ENCODE measurements around the gene BST2. TPM values are rescaled to one million over a fixed set of nuclear protein-coding genes. Genes with fewer than 3 reads are reported as not detected.

Gene BST2
- total and polyA plus RNA-seq, 5 donors from 2014 or later: 45.6 to 175 (median 157) TPM

- H3K27me3 ChIP-seq (ENCODE audit: control insufficient read depth, insufficient read depth, low read length): no peaks in the 10 kb centered on the region
- H3K27ac ChIP-seq (ENCODE audit: insufficient read depth, low read length, poor library complexity, severe bottlenecking): no peak overlapping the region
- H3K36me3 Mint-ChIP-seq: no peaks in the 10 kb centered on the region
- H3K27ac Mint-ChIP-seq: no peak overlapping the region
- H3K4me3 ChIP-seq (ENCODE audit: low read depth, low read length): no peak overlapping the region
- H3K9me3 Mint-ChIP-seq: peaks cover 0 to 1% (median 0%) of the 10 kb centered on the region in 7 donors
- ATAC-seq (ENCODE audit: low read depth in 2 of 2): no peak
- peaks cover 12% of the 10 kb centered on the region for H3K27me3 Mint-ChIP-seq
- DNase-seq: no peak
- H3K36me3 ChIP-seq (ENCODE audit: control insufficient read depth, insufficient read depth, low read length): no peaks in the 10 kb centered on the region
- no peaks in the 10 kb centered on the region for H3K4me1 ChIP-seq (ENCODE audit: control insufficient read depth, insufficient read depth, low read length, poor library complexity, severe bottlenecking)
- H3K4me1 Mint-ChIP-seq: peaks cover 0 to 2% (median 0%) of the 10 kb centered on the region in 4 donors
- H3K9me3 ChIP-seq (ENCODE audit: control insufficient read depth in 2 of 2, low read length in 2 of 2): no peaks in the 10 kb centered on the region
- H3K4me3 Mint-ChIP-seq: no peak overlapping the region
Observed at GRCh38 chr19:17358395-17358794, 47.0 kb downstream of the BST2 start.

- Histone ChIP-seq H3K9me3 (ENCODE audit: control insufficient read depth in 2 of 2, low read length in 2 of 2) (no peaks in the 10 kb centered on the region), H3K36me3 (ENCODE audit: control insufficient read depth, insufficient read depth, low read length) (no peaks in the 10 kb centered on the region), H3K4me3 (ENCODE audit: low read depth, low read length) (no peak overlapping the region), H3K27ac (ENCODE audit: insufficient read depth, low read length, poor library complexity, severe bottlenecking) (no peak overlapping the region), H3K4me1 (ENCODE audit: control insufficient read depth, insufficient read depth, low read length, poor library complexity, severe bottlenecking) (no peaks in the 10 kb centered on the region), H3K27me3 (ENCODE audit: control insufficient read depth, insufficient read depth, low read length) (no peaks in the 10 kb centered on the region)
- Mint-ChIP-seq H3K27me3 (peaks cover 15% of the 10 kb centered on the region), H3K4me3 (no peak overlapping the region), H3K4me1 (peaks cover 0 to 2% (median 0%) of the 10 kb centered on the region in 4 donors), H3K36me3 (no peaks in the 10 kb centered on the region), H3K27ac (no peak overlapping the region), H3K9me3 (peaks cover 0 to 1% (median 0%) of the 10 kb centered on the region in 7 donors)
- no peak for ATAC-seq (ENCODE audit: low read depth in 2 of 2)
- DNase-seq: no peak
Observed at GRCh38 chr19:17357724-17358123, 47.7 kb downstream of the BST2 start.

DNA sequence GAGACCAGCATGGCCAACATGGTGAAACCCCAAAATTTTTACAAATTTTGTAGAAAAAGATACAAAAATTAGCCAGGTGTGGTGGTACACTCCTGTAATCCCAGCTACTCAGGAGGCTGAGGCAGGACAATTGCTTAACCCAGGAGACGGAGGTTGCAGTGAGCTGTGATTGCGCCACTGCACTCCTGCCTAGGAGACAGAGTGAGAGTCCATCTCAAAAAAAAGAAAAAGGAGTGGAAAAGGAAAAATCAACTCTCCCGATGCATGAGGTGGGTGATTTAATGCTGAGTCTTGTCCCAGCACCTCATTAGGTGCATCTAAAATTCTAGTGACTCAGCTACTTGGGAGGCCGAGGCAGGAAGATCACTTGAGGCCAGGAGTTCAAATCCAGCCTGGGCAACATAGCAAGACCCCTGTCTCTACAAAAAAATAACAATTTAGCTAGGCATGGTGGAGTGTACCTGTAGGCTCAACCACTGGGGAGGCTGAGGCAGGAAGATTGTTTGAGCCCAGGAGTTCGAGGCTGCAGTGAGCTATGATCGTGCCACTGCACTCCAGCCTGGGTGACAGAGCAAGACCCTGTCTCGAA is 48.3 kb downstream of the BST2 start:
- no peaks in the 10 kb centered on the region for H3K36me3 ChIP-seq (ENCODE audit: control insufficient read depth, insufficient read depth, low read length)
- Mint-ChIP-seq H3K27ac (no peak overlapping the region), H3K4me3 (no peak overlapping the region), H3K36me3 (no peaks in the 10 kb centered on the region), H3K4me1 (no peaks in the 10 kb centered on the region), H3K27me3 (peaks cover 13% of the 10 kb centered on the region), H3K9me3 (peaks cover 0 to 1% (median 0%) of the 10 kb centered on the region in 7 donors)
- no peaks in the 10 kb centered on the region for H3K4me1 ChIP-seq (ENCODE audit: control insufficient read depth, insufficient read depth, low read length, poor library complexity, severe bottlenecking)
- H3K9me3 ChIP-seq (ENCODE audit: control insufficient read depth in 2 of 2, low read length in 2 of 2): no peaks in the 10 kb centered on the region
- DNase-seq (no peak), ATAC-seq (ENCODE audit: low read depth in 2 of 2) (no peak)
- no peak overlapping the region for H3K27ac ChIP-seq (ENCODE audit: insufficient read depth, low read length, poor library complexity, severe bottlenecking)
- no peak overlapping the region for H3K4me3 ChIP-seq (ENCODE audit: low read depth, low read length)
- no peaks in the 10 kb centered on the region for H3K27me3 ChIP-seq (ENCODE audit: control insufficient read depth, insufficient read depth, low read length)

GRCh38 chr19:17353386-17353785 is 52.0 kb downstream of the BST2 start:
- Histone ChIP-seq H3K4me3 (ENCODE audit: low read depth, low read length) (no peak overlapping the region), H3K4me1 (ENCODE audit: control insufficient read depth, insufficient read depth, low read length, poor library complexity, severe bottlenecking) (no peaks in the 10 kb centered on the region), H3K27ac (ENCODE audit: insufficient read depth, low read length, poor library complexity, severe bottlenecking) (no peak overlapping the region), H3K36me3 (ENCODE audit: control insufficient read depth, insufficient read depth, low read length) (no peaks in the 10 kb centered on the region), H3K27me3 (ENCODE audit: control insufficient read depth, insufficient read depth, low read length) (no peaks in the 10 kb centered on the region), H3K9me3 (ENCODE audit: control insufficient read depth in 2 of 2, low read length in 2 of 2) (no peaks in the 10 kb centered on the region)
- no peak overlapping the region for H3K4me3 Mint-ChIP-seq
- no peaks in the 10 kb centered on the region for H3K36me3 Mint-ChIP-seq
- peaks cover 0 to 4% (median 0%) of the 10 kb centered on the region in 4 donors for H3K4me1 Mint-ChIP-seq
- peaks cover 0 to 1% (median 0%) of the 10 kb centered on the region in 7 donors for H3K9me3 Mint-ChIP-seq
- H3K27me3 Mint-ChIP-seq: peaks cover 22% of the 10 kb centered on the region
- DNase-seq (no peak), ATAC-seq (ENCODE audit: low read depth in 2 of 2) (no peak)
- no peak overlapping the region for H3K27ac Mint-ChIP-seq

Other genes starting within 250 kb of the BST2 start
- 27.1 TPM for gene USE1, start 190.3 kb downstream of the BST2 start, total RNA-seq
- gene USE1, start 190.3 kb downstream of the BST2 start, polyA plus RNA-seq: 10 to 100 TPM; 43.9 to 53.7 (median 50.1) TPM
- 23.3 TPM for gene OCEL1, start 179.4 kb downstream of the BST2 start, total RNA-seq
- gene OCEL1, start 179.4 kb downstream of the BST2 start, polyA plus RNA-seq: 10 to 100 TPM; 34.0 to 51.0 (median 47.1) TPM
- 0.52 TPM for gene NR2F6, start 159.7 kb downstream of the BST2 start, total RNA-seq
- gene NR2F6, start 159.7 kb downstream of the BST2 start, polyA plus RNA-seq: 1 to 10 TPM in 2 of 4 donors, under 1 TPM in 2; 0.81 to 3.2 (median 1.5) TPM
- gene USHBP1, start 140.9 kb downstream of the BST2 start, total RNA-seq: not detected
- gene USHBP1, start 140.9 kb downstream of the BST2 start, polyA plus RNA-seq: not detected
- gene BABAM1, start 138.2 kb downstream of the BST2 start, total RNA-seq: 82.3 TPM
- 100 to 1,000 TPM; 111 to 140 (median 124) TPM for gene BABAM1, start 138.2 kb downstream of the BST2 start, polyA plus RNA-seq
- gene ANKLE1, start 123.7 kb downstream of the BST2 start, total RNA-seq: 1.8 TPM
- gene ANKLE1, start 123.7 kb downstream of the BST2 start, polyA plus RNA-seq: 1 to 10 TPM in 2 of 4 donors, under 1 TPM in 2; 0.15 to 1.0 (median 0.96) TPM
- gene ABHD8, start 102.2 kb downstream of the BST2 start, total RNA-seq: 5.1 TPM
- gene ABHD8, start 102.2 kb downstream of the BST2 start, polyA plus RNA-seq: 1 to 10 TPM; 5.6 to 8.7 (median 6.4) TPM
- 37.1 TPM for gene MRPL34, start 99.8 kb downstream of the BST2 start, total RNA-seq
- 100 to 1,000 TPM; 223 to 248 (median 236) TPM for gene MRPL34, start 99.8 kb downstream of the BST2 start, polyA plus RNA-seq
- gene DDA1, start 96.1 kb downstream of the BST2 start, total RNA-seq: 43.8 TPM
- gene DDA1, start 96.1 kb downstream of the BST2 start, polyA plus RNA-seq: 10 to 100 TPM; 26.7 to 38.6 (median 32.0) TPM
- 17.8 TPM for gene ANO8, start 70.8 kb downstream of the BST2 start, total RNA-seq
- gene ANO8, start 70.8 kb downstream of the BST2 start, polyA plus RNA-seq: under 1 TPM in 3 of 4 donors, not detected in 1; 0.06 to 0.11 (median 0.08) TPM
- gene GTPBP3, start 68.1 kb downstream of the BST2 start, total RNA-seq: 26.1 TPM
- gene GTPBP3, start 68.1 kb downstream of the BST2 start, polyA plus RNA-seq: 1 to 10 TPM; 5.2 to 9.4 (median 8.7) TPM
- gene PLVAP, start 28.3 kb downstream of the BST2 start, total RNA-seq: not detected
- not detected for gene PLVAP, start 28.3 kb downstream of the BST2 start, polyA plus RNA-seq
- gene CCDC194, start 11.4 kb downstream of the BST2 start, total RNA-seq: 1.3 TPM
- not detected for gene CCDC194, start 11.4 kb downstream of the BST2 start, polyA plus RNA-seq
- gene MVB12A, start 14.4 kb upstream of the BST2 start, total RNA-seq: 26.7 TPM
- 10 to 100 TPM; 30.1 to 48.6 (median 38.4) TPM for gene MVB12A, start 14.4 kb upstream of the BST2 start, polyA plus RNA-seq
- gene TMEM221, start 43.0 kb upstream of the BST2 start, total RNA-seq: not detected
- under 1 TPM in 1 of 4 donors, not detected in 3; 0.16 TPM for gene TMEM221, start 43.0 kb upstream of the BST2 start, polyA plus RNA-seq
- gene NXNL1, start 55.3 kb upstream of the BST2 start, total RNA-seq: not detected
- not detected for gene NXNL1, start 55.3 kb upstream of the BST2 start, polyA plus RNA-seq
- gene SLC27A1, start 64.9 kb upstream of the BST2 start, total RNA-seq: 4.6 TPM
- gene SLC27A1, start 64.9 kb upstream of the BST2 start, polyA plus RNA-seq: 1 to 10 TPM; 3.9 to 5.2 (median 4.1) TPM
- 49.9 TPM for gene PGLS, start 106.0 kb upstream of the BST2 start, total RNA-seq
- gene PGLS, start 106.0 kb upstream of the BST2 start, polyA plus RNA-seq: 10 to 100 TPM; 60.5 to 76.0 (median 63.8) TPM
- gene COLGALT1, start 150.0 kb upstream of the BST2 start, total RNA-seq: 40.6 TPM
- 10 to 100 TPM; 17.1 to 18.9 (median 17.8) TPM for gene COLGALT1, start 150.0 kb upstream of the BST2 start, polyA plus RNA-seq